Breast epithelium (tissue), 4 donors: ENCODE results near the gene BIRC7. TPM values are rescaled to one million over a fixed set of nuclear protein-coding genes. Genes with fewer than 3 reads are reported as not detected.

Experiments used
- DNase-seq, 2 donors: peaks; one replicate each; pipeline ENCODE4 v3.0.0-alpha.2; 2019; ENCODE audit warnings: low spot score in 2 of 2
- H3K27ac ChIP-seq, 2 donors: fragments of 200-600 bp; sonication (generic) in 1 of 2; one replicate each; pipeline ENCODE4 v1.5.1; 2016 to 2019; ENCODE audit warnings: mild to moderate bottlenecking in 1 of 2
- H3K27me3 ChIP-seq, 2 donors: fragments of 200-600 bp; sonication (generic) in 1 of 2; one replicate each; pipeline versions ENCODE4 v1.5.1 to v1.6.0; 2017 to 2019; ENCODE audit warnings: control low read depth in 1 of 2, mild to moderate bottlenecking in 1 of 2
- H3K36me3 ChIP-seq: fragments of 200-600 bp; one replicate; pipeline ENCODE4 v1.5.1; 2019
- H3K4me1 ChIP-seq, 2 donors: fragments of 200-600 bp; sonication (generic); one replicate each; pipeline ENCODE4 v1.5.1; 2016 to 2019; ENCODE audit warnings: control low read depth in 1 of 2
- H3K4me3 ChIP-seq, 3 donors: fragments of 200-600 bp; sonication (generic); 1 replicate in 2 of 3; 2 replicates in 1 of 3; pipeline ENCODE4 v1.5.1; 2016 to 2019; ENCODE audit warnings: mild to moderate bottlenecking in 3 of 3, moderate library complexity in 2 of 3
- H3K9me3 ChIP-seq, 2 donors: fragments of 200-600 bp; sonication (generic) in 1 of 2; one replicate each; pipeline ENCODE4 v1.5.1; 2016 to 2019; ENCODE audit warnings: control low read depth in 1 of 2
- POLR2A ChIP-seq: fragments of 450-650 bp; IDR thresholded peaks from one replicate; pipeline ENCODE4 v1.6.1; 2016; ENCODE audit warnings: antibody characterized with exemption, mild to moderate bottlenecking, moderate library complexity
- POLR2AphosphoS5 ChIP-seq, 3 donors: sonication (generic); formaldehyde crosslinking; IDR thresholded peaks; one replicate each; pipeline ENCODE4 v1.6.1; 2017; ENCODE audit warnings: antibody characterized with exemption in 3 of 3
- intact Hi-C: fragments of 100-400 bp; cut with DNase I; formaldehyde crosslinking; loops from one replicate; pipeline ENCODE4 v1.15.1; 2023; ENCODE audit warnings: low total_unique reads
- total RNA-seq, 3 donors: library from RNA; depleted of rRNA; stranded (reverse); fragments of >200 nt; gene quantifications; one replicate each; pipeline ENCODE4 v1.1.0, GENCODE V29; 2016
- TF ChIP-seq, protein P1 (sequence below), 3 donors: fragments of 450-650 bp; IDR thresholded peaks; one replicate each; pipeline ENCODE4 v1.5.1; 2016 to 2017; ENCODE audit warnings: antibody characterized with exemption in 3 of 3, mild to moderate bottlenecking in 3 of 3, moderate library complexity in 3 of 3

Gene BIRC7
- total RNA-seq, 3 donors from 2014 or later: 0.32 to 1.2 TPM; not detected in 1

DNA sequence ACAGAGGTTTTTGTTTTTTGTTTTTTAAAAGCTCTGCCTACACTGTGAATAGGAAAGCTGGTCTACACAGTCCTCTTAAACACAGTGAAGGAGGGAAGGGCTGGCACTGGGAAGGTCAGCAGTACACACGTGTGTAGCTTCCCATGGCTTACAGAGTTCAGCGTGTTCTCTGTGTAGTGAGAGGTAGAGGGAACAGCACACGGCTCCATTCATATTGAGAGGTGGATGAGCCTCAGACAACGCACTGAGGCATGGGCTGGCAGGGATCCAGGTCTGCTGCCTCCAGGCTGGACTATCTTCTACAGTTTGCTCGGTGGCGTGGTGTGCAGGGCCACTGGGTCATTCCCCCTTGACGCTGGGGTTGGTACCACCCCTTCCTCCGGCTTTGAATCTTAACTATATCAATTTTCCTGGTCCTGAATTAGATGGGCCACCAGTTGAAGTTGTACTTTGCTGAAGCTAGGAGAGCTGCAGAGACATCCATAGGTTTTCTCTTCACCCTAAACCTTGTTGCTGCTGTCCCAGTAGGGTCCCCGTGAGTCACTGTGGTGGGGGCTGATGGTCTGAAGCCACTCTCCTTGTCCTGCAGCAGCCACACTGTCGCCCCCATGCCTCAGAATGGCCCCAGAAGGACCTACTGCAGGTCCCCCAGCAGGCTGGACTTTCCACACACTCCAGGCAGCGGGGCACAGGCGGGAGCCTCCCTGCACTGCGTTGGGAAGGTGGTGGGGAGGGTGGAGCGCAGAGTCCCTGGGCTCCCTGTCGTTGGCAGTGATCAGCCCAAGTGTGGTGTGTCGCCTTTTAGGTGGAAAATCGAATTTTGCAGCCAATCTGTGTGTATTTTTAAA lies 38.9 kb downstream of the BIRC7 start:
- peaks cover 0 to 12% of the 10 kb centered on the region in 2 donors for H3K4me1 ChIP-seq
- H3K4me3 ChIP-seq: peak overlapping the region in 1 of 3 donors; percentile 35
- TF ChIP-seq, protein P1, sequence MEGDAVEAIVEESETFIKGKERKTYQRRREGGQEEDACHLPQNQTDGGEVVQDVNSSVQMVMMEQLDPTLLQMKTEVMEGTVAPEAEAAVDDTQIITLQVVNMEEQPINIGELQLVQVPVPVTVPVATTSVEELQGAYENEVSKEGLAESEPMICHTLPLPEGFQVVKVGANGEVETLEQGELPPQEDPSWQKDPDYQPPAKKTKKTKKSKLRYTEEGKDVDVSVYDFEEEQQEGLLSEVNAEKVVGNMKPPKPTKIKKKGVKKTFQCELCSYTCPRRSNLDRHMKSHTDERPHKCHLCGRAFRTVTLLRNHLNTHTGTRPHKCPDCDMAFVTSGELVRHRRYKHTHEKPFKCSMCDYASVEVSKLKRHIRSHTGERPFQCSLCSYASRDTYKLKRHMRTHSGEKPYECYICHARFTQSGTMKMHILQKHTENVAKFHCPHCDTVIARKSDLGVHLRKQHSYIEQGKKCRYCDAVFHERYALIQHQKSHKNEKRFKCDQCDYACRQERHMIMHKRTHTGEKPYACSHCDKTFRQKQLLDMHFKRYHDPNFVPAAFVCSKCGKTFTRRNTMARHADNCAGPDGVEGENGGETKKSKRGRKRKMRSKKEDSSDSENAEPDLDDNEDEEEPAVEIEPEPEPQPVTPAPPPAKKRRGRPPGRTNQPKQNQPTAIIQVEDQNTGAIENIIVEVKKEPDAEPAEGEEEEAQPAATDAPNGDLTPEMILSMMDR (IDR thresholded peaks at IDR 0.05): no peak
- TF ChIP-seq POLR2AphosphoS5 (IDR thresholded peaks at IDR 0.05) (no peak), POLR2A (no peak)
- H3K27me3 ChIP-seq: no peaks in the 10 kb centered on the region
- no peak for DNase-seq
- intact Hi-C loops: no loop called here
- no peaks in the 10 kb centered on the region for H3K36me3 ChIP-seq
- H3K27ac ChIP-seq: no peak overlapping the region
- H3K9me3 ChIP-seq: no peaks in the 10 kb centered on the region

DNA sequence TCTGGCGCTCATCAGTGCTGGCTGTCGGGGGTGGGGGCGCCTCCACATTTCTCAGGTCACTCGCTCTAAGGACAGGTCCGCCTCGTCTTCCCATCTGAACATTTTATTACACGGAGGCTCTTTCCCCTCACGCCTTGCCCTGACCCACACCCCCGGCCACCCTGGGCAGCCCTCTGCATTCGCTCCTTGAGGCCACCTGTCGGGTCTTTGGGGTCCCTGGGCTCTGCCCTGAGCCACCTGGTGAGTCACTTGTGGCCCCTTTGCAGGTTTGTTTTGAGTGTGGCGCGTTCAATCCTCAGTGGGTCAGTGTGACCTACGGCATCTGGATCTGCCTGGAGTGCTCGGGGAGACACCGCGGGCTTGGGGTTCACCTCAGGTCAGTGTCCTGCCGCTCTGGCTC lies 40.1 kb downstream of the BIRC7 start:
- TF ChIP-seq, protein P1 (IDR thresholded peaks at IDR 0.05): no peak
- TF ChIP-seq POLR2A (no peak), POLR2AphosphoS5 (IDR thresholded peaks at IDR 0.05) (no peak)
- no peak for DNase-seq
- H3K27ac ChIP-seq: no peak overlapping the region
- no peak overlapping the region for H3K4me3 ChIP-seq
- no peaks in the 10 kb centered on the region for H3K9me3 ChIP-seq
- H3K27me3 ChIP-seq: no peaks in the 10 kb centered on the region
- H3K4me1 ChIP-seq: peaks cover 0 to 12% of the 10 kb centered on the region in 2 donors
- H3K36me3 ChIP-seq: no peaks in the 10 kb centered on the region
- intact Hi-C loops: no loop called here

DNA sequence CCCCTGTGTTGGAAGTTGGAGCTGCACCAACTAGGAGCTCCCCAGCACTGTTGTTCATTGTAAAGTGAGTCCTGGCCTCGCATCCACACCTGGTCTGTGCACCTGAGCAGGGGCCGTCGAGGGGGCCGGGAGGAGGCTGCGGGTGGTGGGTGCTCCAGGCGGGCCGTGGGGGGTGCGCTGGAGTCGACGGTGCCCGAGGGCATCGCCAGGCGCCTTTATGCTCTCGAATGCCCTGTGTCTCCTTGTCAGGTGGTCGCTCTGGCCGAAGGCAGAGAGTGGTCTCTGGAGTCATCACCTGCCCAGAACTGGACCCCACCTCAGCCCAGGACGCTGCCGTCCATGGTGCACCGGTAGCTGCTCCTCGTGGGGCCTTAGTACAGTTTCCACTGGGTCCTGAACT lies 41.3 kb downstream of the BIRC7 start:
- H3K9me3 ChIP-seq: no peaks in the 10 kb centered on the region
- no peak overlapping the region for H3K4me3 ChIP-seq
- no peak for DNase-seq
- H3K27ac ChIP-seq: no peak overlapping the region
- peaks cover 0 to 12% of the 10 kb centered on the region in 2 donors for H3K4me1 ChIP-seq
- no peaks in the 10 kb centered on the region for H3K27me3 ChIP-seq
- H3K36me3 ChIP-seq: no peaks in the 10 kb centered on the region
- TF ChIP-seq POLR2A: no peak
- no peak for TF ChIP-seq POLR2AphosphoS5 (IDR thresholded peaks at IDR 0.05)
- TF ChIP-seq, protein P1 (IDR thresholded peaks at IDR 0.05): no peak
- intact Hi-C loops: no loop called here

DNA sequence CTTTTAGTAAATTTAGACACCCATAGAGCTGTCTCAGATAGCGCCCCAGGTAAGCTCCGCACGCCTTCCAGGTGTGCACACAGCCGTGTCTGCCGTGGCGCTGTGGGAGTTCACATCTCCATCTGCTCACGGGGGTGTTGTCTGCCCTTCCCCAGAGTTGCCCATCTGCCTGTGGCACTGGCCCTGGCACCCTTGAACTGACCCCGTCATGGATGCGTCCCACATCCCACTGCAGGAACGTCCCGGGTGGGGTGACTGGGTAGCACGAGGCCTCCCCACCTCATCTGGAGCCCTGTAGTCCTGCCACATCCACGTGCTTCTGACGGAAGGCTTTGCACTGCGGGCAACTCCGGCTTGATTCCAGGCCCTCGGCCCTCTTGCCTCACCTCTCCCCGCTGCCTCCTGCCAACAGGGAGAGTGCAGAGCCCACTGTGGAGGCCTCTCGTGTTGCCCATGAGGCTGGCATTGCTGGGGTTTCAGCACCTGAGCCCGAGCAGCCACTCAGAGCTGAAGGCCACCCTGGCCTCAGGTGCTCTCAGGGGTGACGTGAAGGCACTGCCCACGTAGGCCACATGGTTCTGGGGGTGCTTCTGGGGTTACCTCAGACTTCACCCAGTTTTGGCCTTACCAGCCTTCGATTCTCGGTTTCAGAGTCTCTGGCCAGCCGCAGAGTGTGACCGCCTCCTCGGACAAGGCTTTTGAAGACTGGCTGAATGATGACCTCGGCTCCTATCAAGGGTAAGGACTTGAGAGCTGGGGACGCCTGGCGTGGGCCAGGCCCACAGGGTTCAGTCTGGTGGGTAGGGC lies 42.0 kb downstream of the BIRC7 start:
- no peaks in the 10 kb centered on the region for H3K9me3 ChIP-seq
- no peaks in the 10 kb centered on the region for H3K27me3 ChIP-seq
- no peak overlapping the region for H3K4me3 ChIP-seq
- H3K27ac ChIP-seq: no peak overlapping the region
- H3K36me3 ChIP-seq: no peaks in the 10 kb centered on the region
- H3K4me1 ChIP-seq: peaks cover 0 to 12% of the 10 kb centered on the region in 2 donors
- TF ChIP-seq POLR2A (no peak), POLR2AphosphoS5 (IDR thresholded peaks at IDR 0.05) (no peak)
- TF ChIP-seq, protein P1 (IDR thresholded peaks at IDR 0.05): no peak
- intact Hi-C loops: no loop called here
- no peak for DNase-seq

DNA sequence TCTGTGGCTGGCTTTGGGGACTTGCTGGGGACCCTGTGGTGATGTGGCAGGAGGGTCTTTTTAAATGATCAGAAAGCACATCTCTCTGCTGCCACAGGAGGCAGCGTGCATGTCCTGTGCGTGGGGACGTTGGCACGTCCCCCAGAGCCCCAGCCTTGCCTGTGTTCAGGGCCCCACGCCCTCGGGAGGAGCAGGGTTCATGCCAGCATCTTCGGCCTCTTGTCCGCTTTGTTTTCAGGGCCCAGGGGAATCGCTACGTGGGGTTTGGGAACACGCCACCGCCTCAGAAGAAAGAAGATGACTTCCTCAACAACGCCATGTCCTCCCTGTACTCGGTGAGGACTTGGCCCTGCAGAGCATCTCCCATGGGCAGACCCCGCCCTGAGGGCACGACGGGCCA lies 43.0 kb downstream of the BIRC7 start:
- no peaks in the 10 kb centered on the region for H3K36me3 ChIP-seq
- DNase-seq: no peak
- TF ChIP-seq, protein P1 (IDR thresholded peaks at IDR 0.05): no peak
- TF ChIP-seq POLR2A: no peak
- no peak for TF ChIP-seq POLR2AphosphoS5 (IDR thresholded peaks at IDR 0.05)
- H3K27ac ChIP-seq: no peak overlapping the region
- peaks cover 0 to 8% of the 10 kb centered on the region in 2 donors for H3K4me1 ChIP-seq
- no peaks in the 10 kb centered on the region for H3K9me3 ChIP-seq
- H3K4me3 ChIP-seq: no peak overlapping the region
- no peaks in the 10 kb centered on the region for H3K27me3 ChIP-seq
- intact Hi-C loops: no loop called here
